Heart right ventricle (tissue), 16 donors: ENCODE measurements around the gene PNKD. TPM values are rescaled to one million over a fixed set of nuclear protein-coding genes. Genes with fewer than 3 reads are reported as not detected.

Experiments
- ATAC-seq, 8 donors: fragments of 200-7000 bp; cut with Tn5 transposase; one replicate each; pipeline ENCODE4 v1.9.1; 2020; ENCODE audit warnings: mild to moderate bottlenecking in 8 of 8, moderate library complexity in 8 of 8, moderate number of reproducible peaks in 1 of 8
- DNase-seq, 2 donors: peaks; one replicate each; pipeline ENCODE4 v3.0.0-alpha.2; 2020
- H3K27ac ChIP-seq, 10 donors: fragments of 200-600 bp; sonication (generic) in 2 of 10; one replicate each; pipeline versions ENCODE4 v1.5.0 to v1.8.0; 2020 to 2022; ENCODE audit warnings: mild to moderate bottlenecking in 3 of 10
- H3K27me3 ChIP-seq, 7 donors: fragments of 200-600 bp; one replicate each; pipeline ENCODE4 v1.8.0; 2021 to 2022; ENCODE audit warnings: mild to moderate bottlenecking in 2 of 7
- H3K36me3 ChIP-seq, 9 donors: fragments of 200-600 bp; sonication (generic) in 1 of 9; one replicate each; pipeline versions ENCODE4 v1.5.0 to v1.8.0; 2020 to 2022; ENCODE audit warnings: mild to moderate bottlenecking in 2 of 9
- H3K4me1 ChIP-seq, 9 donors: fragments of 200-600 bp; sonication (generic) in 1 of 9; one replicate each; pipeline versions ENCODE4 v1.5.0 to v1.8.0; 2020 to 2022; ENCODE audit warnings: mild to moderate bottlenecking in 4 of 9
- H3K4me3 ChIP-seq, 10 donors: fragments of 200-600 bp; sonication (generic) in 2 of 10; one replicate each; pipeline versions ENCODE4 v1.5.0 to v1.8.0; 2020 to 2022; ENCODE audit warnings: mild to moderate bottlenecking in 7 of 10, moderate library complexity in 2 of 10
- H3K9me3 ChIP-seq, 11 donors: fragments of 200-600 bp in 10 of 11; sonication (generic) in 2 of 11; one replicate each; pipeline versions ENCODE4 v1.5.0 to v1.8.0; 2013 to 2022; ENCODE audit warnings: mild to moderate bottlenecking in 2 of 11, control low read depth in 1 of 11, moderate library complexity in 1 of 11
- CTCF ChIP-seq, 9 donors: fragments of 200-600 bp; sonication (generic) in 2 of 9; IDR thresholded peaks; one replicate each; pipeline versions ENCODE4 v1.5.0 to v1.8.0; 2021 to 2022; ENCODE audit warnings: antibody characterized with exemption in 9 of 9, mild to moderate bottlenecking in 5 of 9, moderate library complexity in 1 of 9
- WGBS, 2 donors: extraction: QIAGEN DNeasy Blood & Tissue Kit; methylation state at CpG; one replicate each; pipeline ENCODE4 v1.1.7; 2013; ENCODE audit warnings: inconsistent platforms in 1 of 2; 5-methylcytosine and 5-hydroxymethylcytosine counted together
- intact Hi-C, 10 donors: fragments of 100-400 bp; cut with DNase I; formaldehyde crosslinking; loops; one replicate each; pipeline versions ENCODE4 v1.11.1 to v1.14.2; 2022
- polyA plus RNA-seq, 2 donors: library from polyadenylated mRNA; stranded (reverse); fragments of 200-250 nt; gene quantifications; one replicate each; pipeline ENCODE4 v1.2.3, GENCODE V29; 2013
- total RNA-seq, 10 donors: library from RNA; stranded (reverse); fragmentation: NEBNext Ultra II Directional in 3 of 10; extraction: Animal tissue kit (Norgen Biotek cat#: 25700) in 3 of 10; gene quantifications; one replicate each; pipeline versions ENCODE4 v1.2.1 to v1.2.4, GENCODE V29; 2021 to 2023
- donor health status: Arrhythmogenic right ventricular cardiomyopathy.
- donor health status: ischemic (EF 13 %, LVEDD 7.1; RV severe dilation, severe dysfunction).
- donor health status: healthy with polysubstance abuse.
- donor health status: DM: no; HTN: yes; CAD: no.
- donor health status: DM: no; HTN: no; CAD: no.
- donor health status: ischemic (EF 25% LVEDD 6.9; RV normal size, moderate dysfunction).
- donor health status: ischemic (EF 25% LVEDD 5.7; RV mildly dilated, moderate dysfunction).
- donor health status: healthy.
- donor health status: DM: yes; HTN: yes; CAD: no.
- donor health status: Ischemic cardiomyopathy.
- donor health status: ischemic (EF 35%, LVEDD 5.7; RV mildly dilated, moderate dysfunction).
- donor health status: nonischemic (EF 11% LVEDD 7.7; RV severe dilation, severe dysfunction).
- donor health status: DM: yes; HTN: yes; CAD: no.
- donor health status: PGD.
- donor health status: ischemic (EF 29% LVEDD 5.4; RV normal size, mild dysfunction).
- donor health status: nonischemic (EF 23%, LVEDD 6.1; RV moderate dilation, normal function).

The PNKD gene
- total and polyA plus RNA-seq, 12 donors: 56.9 to 138 (median 75.7) TPM

GRCh38 chr2:218253232-218253625, 17.1 kb upstream of the PNKD start:
- no peak overlapping the region for H3K4me3 ChIP-seq
- H3K9me3 ChIP-seq: no peaks in the 10 kb centered on the region
- peak overlapping the region in 4 of 10 donors; percentile 22 to 73 (median 28) for H3K27ac ChIP-seq
- peaks cover 7 to 92% (median 79%) of the 10 kb centered on the region in 9 donors for H3K36me3 ChIP-seq
- no peak for ATAC-seq
- peaks cover 1 to 34% (median 13%) of the 10 kb centered on the region in 9 donors for H3K4me1 ChIP-seq
- TF ChIP-seq CTCF (IDR thresholded peaks at IDR 0.05): no peak
- H3K27me3 ChIP-seq: no peaks in the 10 kb centered on the region
- DNase-seq: no peak
- intact Hi-C loops: no loop called here
- WGBS, 2 donors: 76 to 77% methylated on average over 5 of the region's 5 CpGs

GRCh38 chr2:218255446-218255845, 14.9 kb upstream of the PNKD start:
- ATAC-seq (no peak), DNase-seq (no peak)
- intact Hi-C loops: loop anchor here in 6 of 10 donors (5.0 kb wide), 3 partner anchors 33 to 68 kb away; partner anchors contain the start of gene ARPC2 (in 4 of the 6)
- Histone ChIP-seq H3K27ac (no peak overlapping the region), H3K36me3 (peaks cover 0 to 69% (median 57%) of the 10 kb centered on the region in 9 donors), H3K27me3 (no peaks in the 10 kb centered on the region), H3K9me3 (no peaks in the 10 kb centered on the region), H3K4me3 (no peak overlapping the region), H3K4me1 (peaks cover 16 to 56% (median 35%) of the 10 kb centered on the region in 9 donors)
- no peak for TF ChIP-seq CTCF (IDR thresholded peaks at IDR 0.05)
- 90 to 91% methylated on average over 6 of the region's 6 CpGs for WGBS, 2 donors

GRCh38 chr2:218256612-218257350, 13.5 kb upstream of the PNKD start:
- H3K27me3 ChIP-seq: no peaks in the 10 kb centered on the region
- no peak for DNase-seq
- 91 to 95% methylated on average over 13 of the region's 13 CpGs for WGBS, 2 donors
- no peaks in the 10 kb centered on the region for H3K9me3 ChIP-seq
- peaks cover 27 to 69% (median 49%) of the 10 kb centered on the region in 9 donors for H3K4me1 ChIP-seq
- H3K36me3 ChIP-seq: peaks cover 0 to 56% (median 43%) of the 10 kb centered on the region in 9 donors
- no peak for ATAC-seq
- no peak overlapping the region for H3K4me3 ChIP-seq
- intact Hi-C loops: loop anchor here in 6 of 10 donors (5.0 kb wide), 3 partner anchors 34 to 69 kb away; partner anchors contain the start of gene ARPC2 (in 4 of the 6)
- TF ChIP-seq CTCF (IDR thresholded peaks at IDR 0.05): no peak
- H3K27ac ChIP-seq: peak overlapping the region in 5 of 10 donors; percentile 11 to 95 (median 47)

DNA sequence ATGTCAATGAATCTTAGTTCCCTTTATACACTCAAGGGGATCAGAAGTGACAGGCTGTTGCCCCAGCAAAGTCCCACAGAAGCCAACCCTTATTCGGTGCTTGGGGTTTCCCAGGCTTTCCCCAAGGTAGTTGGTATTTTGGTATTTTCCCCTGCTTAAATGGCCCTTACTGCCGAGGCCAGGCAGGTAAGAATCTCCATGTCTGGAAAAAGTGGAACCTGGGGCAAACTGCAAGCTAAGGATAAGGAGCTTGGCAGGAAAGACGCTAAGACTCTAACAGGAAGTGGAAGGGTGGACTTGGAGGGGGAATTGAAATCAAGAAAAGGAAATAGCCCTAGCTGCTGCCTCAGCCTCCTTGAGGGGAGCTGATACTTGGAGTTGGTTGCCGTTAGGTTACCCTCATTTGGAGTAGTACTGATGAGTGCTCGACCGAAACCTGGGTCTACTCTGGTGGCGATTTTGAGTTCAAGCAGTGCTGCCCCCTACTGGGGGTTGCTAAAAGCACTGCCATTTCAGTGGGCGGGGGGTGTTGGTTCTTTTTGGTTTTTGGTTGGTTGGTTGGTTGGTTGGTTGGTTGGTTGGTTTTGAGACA, 12.8 kb upstream of the PNKD start:
- DNase-seq (no peak), ATAC-seq (peak in 4 of 8 donors; percentile 9 to 20 (median 13))
- intact Hi-C loops: loop anchor here in 6 of 10 donors (5.0 kb wide), 3 partner anchors 35 to 70 kb away; partner anchors contain the start of gene ARPC2 (in 4 of the 6)
- no peaks in the 10 kb centered on the region for H3K9me3 ChIP-seq
- H3K27me3 ChIP-seq: no peaks in the 10 kb centered on the region
- peaks cover 0 to 49% (median 36%) of the 10 kb centered on the region in 9 donors for H3K36me3 ChIP-seq
- 53 to 70% methylated on average over 8 of the region's 8 CpGs for WGBS, 2 donors
- H3K4me3 ChIP-seq: no peak overlapping the region
- peak overlapping the region in 6 of 10 donors; percentile 11 to 95 (median 37) for H3K27ac ChIP-seq
- TF ChIP-seq CTCF (IDR thresholded peaks at IDR 0.05): peak in 8 of 9 donors; percentile 29 to 64 (median 48)
- peaks cover 30 to 72% (median 54%) of the 10 kb centered on the region in 9 donors for H3K4me1 ChIP-seq
